ENCODE measurements around the gene NANS. TPM values are rescaled to one million over a fixed set of nuclear protein-coding genes. Genes with fewer than 3 reads are reported as not detected.

Gene NANS
- total RNA-seq, 5 donors from 2014 or later (not counting 1 experiment from before 2014, with no cell fraction given): 21.7 to 57.5 (median 27.6) TPM

GRCh38 chr9:98067184-98067583 lies 10.7 kb downstream of the NANS start:
- H3K4me3 ChIP-seq (ENCODE audit: control insufficient read depth in 1 of 2, extremely low read depth in 1 of 2, low read length in 1 of 2): no peak overlapping the region
- H3K9me3 ChIP-seq: no peaks in the 10 kb centered on the region
- peaks cover 9 to 19% of the 10 kb centered on the region in 2 donors for H3K36me3 ChIP-seq (ENCODE audit: control insufficient read depth in 2 of 2, extremely low read depth in 1 of 2, insufficient read depth in 1 of 2, low read length in 1 of 2)
- DNase-seq (no peak), ATAC-seq (replicated peaks in 1 of 4) (no peak)
- Mint-ChIP-seq H3K4me1 (peaks cover 10 to 16% (median 11%) of the 10 kb centered on the region in 3 donors), H3K27me3 (no peaks in the 10 kb centered on the region), H3K4me3 (no peak overlapping the region), H3K9me3 (no peaks in the 10 kb centered on the region), H3K27ac (no peak overlapping the region), H3K36me3 (peaks cover 39% of the 10 kb centered on the region)
- ChIA-PET CTCF (interaction anchor here in 1 of 2 donors (0.7 kb wide), 1 partner anchor 141 kb away, joined by 6 read pairs; no protein-coding TSS in a partner anchor), POLR2A (interaction anchor here in 1 of 2 donors (0.6 kb wide), 1 partner anchor 10 kb away, joined by 3 read pairs; no protein-coding TSS in a partner anchor)
- no peak overlapping the region for H3K27ac ChIP-seq (ENCODE audit: low read length)
- 100% methylated on average over 1 of the region's 2 CpGs for WGBS (ENCODE audit: insufficient coverage)
- no peaks in the 10 kb centered on the region for H3K27me3 ChIP-seq (replicated peaks in 1 of 2; ENCODE audit: control insufficient read depth in 2 of 2, extremely low read depth in 1 of 2, insufficient read depth in 2 of 2, low read length in 1 of 2)
- no peaks in the 10 kb centered on the region for H3K4me1 ChIP-seq (ENCODE audit: control insufficient read depth in 1 of 2, extremely low read depth in 1 of 2, insufficient read depth in 2 of 2, low read length in 2 of 2)

DNA sequence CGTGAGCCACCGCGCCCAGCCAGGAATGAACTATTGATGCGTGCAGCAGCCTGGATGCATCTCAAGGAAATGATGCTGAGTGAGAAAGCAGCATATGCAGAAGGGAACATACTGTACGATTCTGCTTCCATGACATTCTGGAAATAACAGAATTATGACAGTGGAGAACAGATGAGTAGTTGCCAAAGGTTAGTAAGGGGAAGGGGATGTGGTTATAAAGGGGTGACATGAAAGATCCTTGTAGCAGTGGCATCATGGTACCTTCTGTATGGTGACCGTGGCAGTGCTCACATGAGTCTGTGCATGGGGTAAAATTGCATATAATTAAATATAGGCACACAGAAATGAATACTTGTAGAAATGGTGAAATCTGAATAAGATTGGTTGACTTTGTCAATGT lies 13.0 kb downstream of the NANS start:
- POLR2A ChIA-PET: no interaction called here
- peaks cover 26% of the 10 kb centered on the region for H3K36me3 Mint-ChIP-seq
- CTCF ChIA-PET: interaction anchor here in 1 of 2 donors (1.0 kb wide), 1 partner anchor 49 kb away, joined by 4 read pairs; the partner anchor contains the start of gene TRIM14

GRCh38 chr9:98070704-98071103 lies 14.2 kb downstream of the NANS start:
- Mint-ChIP-seq H3K27ac (no peak overlapping the region), H3K27me3 (no peaks in the 10 kb centered on the region), H3K4me1 (peaks cover 22 to 33% (median 25%) of the 10 kb centered on the region in 3 donors), H3K9me3 (no peaks in the 10 kb centered on the region), H3K4me3 (no peak overlapping the region), H3K36me3 (peaks cover 20% of the 10 kb centered on the region)
- POLR2A ChIA-PET: interaction anchor here in 1 of 2 donors (0.6 kb wide), 1 partner anchor 70 kb away, joined by 9 read pairs; no protein-coding TSS in a partner anchor
- ATAC-seq (replicated peaks in 1 of 4) (no peak), DNase-seq (no peak)
- Histone ChIP-seq H3K27me3 (replicated peaks in 1 of 2; ENCODE audit: control insufficient read depth in 2 of 2, extremely low read depth in 1 of 2, insufficient read depth in 2 of 2, low read length in 1 of 2) (no peaks in the 10 kb centered on the region), H3K36me3 (ENCODE audit: control insufficient read depth in 2 of 2, extremely low read depth in 1 of 2, insufficient read depth in 1 of 2, low read length in 1 of 2) (peaks cover 6 to 7% of the 10 kb centered on the region in 2 donors), H3K27ac (ENCODE audit: low read length) (no peak overlapping the region), H3K4me3 (ENCODE audit: control insufficient read depth in 1 of 2, extremely low read depth in 1 of 2, low read length in 1 of 2) (no peak overlapping the region), H3K4me1 (ENCODE audit: control insufficient read depth in 1 of 2, extremely low read depth in 1 of 2, insufficient read depth in 2 of 2, low read length in 2 of 2) (peaks cover 10 to 17% of the 10 kb centered on the region in 2 experiments), H3K9me3 (no peaks in the 10 kb centered on the region)
- WGBS (ENCODE audit: insufficient coverage): 100% methylated on average over 2 of the region's 7 CpGs
- CTCF ChIA-PET: no interaction called here

More for the DNA sequence above, 13.0 kb downstream of the NANS start:
- no peaks in the 10 kb centered on the region for H3K9me3 ChIP-seq
- H3K36me3 ChIP-seq (ENCODE audit: control insufficient read depth in 2 of 2, extremely low read depth in 1 of 2, insufficient read depth in 1 of 2, low read length in 1 of 2): peaks cover 7 to 11% of the 10 kb centered on the region in 2 donors
- no peaks in the 10 kb centered on the region for H3K27me3 ChIP-seq (replicated peaks in 1 of 2; ENCODE audit: control insufficient read depth in 2 of 2, extremely low read depth in 1 of 2, insufficient read depth in 2 of 2, low read length in 1 of 2)
- peaks cover 2 to 8% of the 10 kb centered on the region in 2 experiments for H3K4me1 ChIP-seq (ENCODE audit: control insufficient read depth in 1 of 2, extremely low read depth in 1 of 2, insufficient read depth in 2 of 2, low read length in 2 of 2)
- H3K4me3 Mint-ChIP-seq: no peak overlapping the region
- no peak overlapping the region for H3K27ac ChIP-seq (ENCODE audit: low read length)
- H3K27ac Mint-ChIP-seq: no peak overlapping the region
- no peak for DNase-seq
- no peak for ATAC-seq (replicated peaks in 1 of 4)
- H3K9me3 Mint-ChIP-seq: no peaks in the 10 kb centered on the region
- no peaks in the 10 kb centered on the region for H3K27me3 Mint-ChIP-seq
- H3K4me3 ChIP-seq (ENCODE audit: control insufficient read depth in 1 of 2, extremely low read depth in 1 of 2, low read length in 1 of 2): no peak overlapping the region
- 97% methylated on average over 5 of the region's 6 CpGs for whole genome bisulfite sequencing (ENCODE audit: insufficient coverage)
- peaks cover 10 to 22% (median 13%) of the 10 kb centered on the region in 3 donors for H3K4me1 Mint-ChIP-seq

DNA sequence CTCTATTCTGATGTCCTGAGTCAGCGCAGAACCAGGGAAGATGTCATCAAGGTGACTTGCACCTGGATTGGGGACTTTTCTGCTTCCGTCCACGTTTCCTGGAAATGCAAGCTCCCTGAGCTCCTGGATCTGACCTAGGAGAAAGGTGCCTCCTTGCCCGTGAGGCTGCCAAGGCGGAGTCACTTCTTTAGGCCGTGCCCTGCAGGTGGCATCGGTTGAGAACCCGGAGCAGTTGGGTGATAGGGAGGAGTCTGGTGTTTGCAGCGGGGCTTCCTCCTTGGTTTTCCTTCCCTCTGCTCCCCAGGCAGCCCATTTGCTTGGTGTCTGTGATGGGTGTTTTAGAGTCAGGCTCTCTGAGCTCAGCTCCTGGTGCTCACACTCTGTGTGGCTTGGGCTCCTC lies 15.2 kb downstream of the NANS start:
- POLR2A ChIA-PET: interaction anchor here in 1 of 2 donors (0.9 kb wide), 1 partner anchor 42 kb away, joined by 4 read pairs; no protein-coding TSS in a partner anchor

GRCh38 chr9:98074115-98074990 lies 17.8 kb downstream of the NANS start:
- Mint-ChIP-seq H3K36me3 (peaks cover 21% of the 10 kb centered on the region), H3K4me3 (peak overlapping the region; percentile 41 to 58 (median 51)), H3K9me3 (no peaks in the 10 kb centered on the region), H3K4me1 (peaks cover 39 to 46% (median 46%) of the 10 kb centered on the region in 3 donors), H3K27ac (peak overlapping the region; percentile 93 to 94), H3K27me3 (no peaks in the 10 kb centered on the region)
- peaks cover 15 to 26% of the 10 kb centered on the region in 2 experiments for H3K4me1 ChIP-seq (ENCODE audit: control insufficient read depth in 1 of 2, extremely low read depth in 1 of 2, insufficient read depth in 2 of 2, low read length in 2 of 2)
- H3K4me3 ChIP-seq (ENCODE audit: control insufficient read depth in 1 of 2, extremely low read depth in 1 of 2, low read length in 1 of 2): no peak overlapping the region
- peaks cover under 1 to 9% of the 10 kb centered on the region in 2 donors for H3K36me3 ChIP-seq (ENCODE audit: control insufficient read depth in 2 of 2, extremely low read depth in 1 of 2, insufficient read depth in 1 of 2, low read length in 1 of 2)
- POLR2A ChIA-PET: interaction anchor here (0.5 to 0.9 kb wide), 3 partner anchors 12 to 179 kb away, joined by 3 to 6 read pairs (median 5); no protein-coding TSS in a partner anchor
- peak in 1 of 4 experiments; percentile 29 for ATAC-seq (replicated peaks in 1 of 4)
- CTCF ChIA-PET: interaction anchor here (0.6 to 2.0 kb wide), 11 partner anchors 11 to 190 kb away, joined by 3 to 6 read pairs (median 4); partner anchors contain the start of genes TRIM14 (in 2 of the 2), NANS (in 1 of the 2) and TBC1D2 (in 1 of the 2)
- H3K9me3 ChIP-seq: no peaks in the 10 kb centered on the region
- H3K27ac ChIP-seq (ENCODE audit: low read length): peak overlapping the region; percentile 83
- peak in 34 of 35 experiments; percentile 27 to 81 (median 58) for DNase-seq
- no peaks in the 10 kb centered on the region for H3K27me3 ChIP-seq (replicated peaks in 1 of 2; ENCODE audit: control insufficient read depth in 2 of 2, extremely low read depth in 1 of 2, insufficient read depth in 2 of 2, low read length in 1 of 2)
- 41% methylated on average over 11 of the region's 13 CpGs for WGBS (ENCODE audit: insufficient coverage)

More for the DNA sequence above, 15.2 kb downstream of the NANS start:
- Mint-ChIP-seq H3K9me3 (no peaks in the 10 kb centered on the region), H3K36me3 (peaks cover 11% of the 10 kb centered on the region), H3K27ac (no peak overlapping the region), H3K4me3 (no peak overlapping the region), H3K27me3 (no peaks in the 10 kb centered on the region), H3K4me1 (peaks cover 32 to 40% (median 32%) of the 10 kb centered on the region in 3 donors)
- no peak overlapping the region for H3K27ac ChIP-seq (ENCODE audit: low read length)
- H3K4me1 ChIP-seq (ENCODE audit: control insufficient read depth in 1 of 2, extremely low read depth in 1 of 2, insufficient read depth in 2 of 2, low read length in 2 of 2): peaks cover 15 to 26% of the 10 kb centered on the region in 2 experiments
- no peak for ATAC-seq (replicated peaks in 1 of 4)
- CTCF ChIA-PET: interaction anchor here (0.7 to 0.8 kb wide), 2 partner anchors 70 to 184 kb away, joined by 3 to 4 read pairs; no protein-coding TSS in a partner anchor
- no peak for DNase-seq
- 85% methylated on average over 5 of the region's 9 CpGs for WGBS (ENCODE audit: insufficient coverage)
- H3K27me3 ChIP-seq (replicated peaks in 1 of 2; ENCODE audit: control insufficient read depth in 2 of 2, extremely low read depth in 1 of 2, insufficient read depth in 2 of 2, low read length in 1 of 2): no peaks in the 10 kb centered on the region
- peaks cover 6 to 7% of the 10 kb centered on the region in 2 donors for H3K36me3 ChIP-seq (ENCODE audit: control insufficient read depth in 2 of 2, extremely low read depth in 1 of 2, insufficient read depth in 1 of 2, low read length in 1 of 2)
- no peaks in the 10 kb centered on the region for H3K9me3 ChIP-seq
- no peak overlapping the region for H3K4me3 ChIP-seq (ENCODE audit: control insufficient read depth in 1 of 2, extremely low read depth in 1 of 2, low read length in 1 of 2)

DNA sequence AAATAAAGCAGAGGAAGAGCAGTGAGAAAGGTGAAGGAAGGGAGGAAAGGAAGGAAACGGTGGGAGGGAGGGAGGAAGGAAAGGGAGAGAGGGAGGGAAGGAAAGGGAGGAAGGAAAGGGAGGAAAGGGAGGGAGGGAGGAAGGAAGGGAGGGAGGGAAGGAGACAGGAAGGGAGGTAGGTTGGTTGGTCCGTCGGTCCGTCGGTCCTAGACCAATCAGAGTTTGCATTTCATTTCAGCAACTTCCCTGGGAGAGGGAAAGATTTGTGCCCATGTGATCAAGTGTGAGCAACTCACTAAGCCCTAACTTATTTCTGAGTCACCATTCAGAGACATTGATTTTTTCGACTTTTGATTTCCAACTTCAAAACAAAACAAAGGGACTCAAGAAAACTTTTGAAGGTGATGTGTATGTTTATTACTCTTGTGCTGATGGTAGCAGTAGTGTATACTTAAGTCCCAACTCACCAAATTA lies 18.8 kb downstream of the NANS start:
- ATAC-seq (replicated peaks in 1 of 4) (peak; percentile 46 to 61 (median 55)), DNase-seq (peak in 1 of 35 experiments; percentile 57)
- Histone ChIP-seq H3K4me1 (ENCODE audit: control insufficient read depth in 1 of 2, extremely low read depth in 1 of 2, insufficient read depth in 2 of 2, low read length in 2 of 2) (peaks cover 15 to 26% of the 10 kb centered on the region in 2 experiments), H3K36me3 (ENCODE audit: control insufficient read depth in 2 of 2, extremely low read depth in 1 of 2, insufficient read depth in 1 of 2, low read length in 1 of 2) (peaks cover 2 to 14% of the 10 kb centered on the region in 2 donors), H3K4me3 (ENCODE audit: control insufficient read depth in 1 of 2, extremely low read depth in 1 of 2, low read length in 1 of 2) (no peak overlapping the region), H3K9me3 (no peaks in the 10 kb centered on the region), H3K27me3 (replicated peaks in 1 of 2; ENCODE audit: control insufficient read depth in 2 of 2, extremely low read depth in 1 of 2, insufficient read depth in 2 of 2, low read length in 1 of 2) (no peaks in the 10 kb centered on the region), H3K27ac (ENCODE audit: low read length) (peak overlapping the region; percentile 83)
- 0% methylated on average over 1 of the region's 6 CpGs for WGBS (ENCODE audit: insufficient coverage)
- H3K9me3 Mint-ChIP-seq: no peaks in the 10 kb centered on the region
- H3K36me3 Mint-ChIP-seq: peaks cover 28% of the 10 kb centered on the region
- no peaks in the 10 kb centered on the region for H3K27me3 Mint-ChIP-seq
- peaks cover 39 to 48% (median 42%) of the 10 kb centered on the region in 3 donors for H3K4me1 Mint-ChIP-seq
- CTCF ChIA-PET: interaction anchor here (0.6 to 1.5 kb wide), 2 partner anchors 34 to 38 kb away, joined by 3 to 5 read pairs; no protein-coding TSS in a partner anchor
- H3K27ac Mint-ChIP-seq: peak overlapping the region; percentile 93 to 94
- POLR2A ChIA-PET: no interaction called here
- H3K4me3 Mint-ChIP-seq: peak overlapping the region in 2 of 3 donors; percentile 51 to 58
